ENCODE results near the gene UNC13D.
"Not testable (repeated sequence)": the region's sequence is repeated elsewhere in the genome, so short reads cannot be mapped to it uniquely, and the experiment has no call there.

The UNC13D gene

DNA sequence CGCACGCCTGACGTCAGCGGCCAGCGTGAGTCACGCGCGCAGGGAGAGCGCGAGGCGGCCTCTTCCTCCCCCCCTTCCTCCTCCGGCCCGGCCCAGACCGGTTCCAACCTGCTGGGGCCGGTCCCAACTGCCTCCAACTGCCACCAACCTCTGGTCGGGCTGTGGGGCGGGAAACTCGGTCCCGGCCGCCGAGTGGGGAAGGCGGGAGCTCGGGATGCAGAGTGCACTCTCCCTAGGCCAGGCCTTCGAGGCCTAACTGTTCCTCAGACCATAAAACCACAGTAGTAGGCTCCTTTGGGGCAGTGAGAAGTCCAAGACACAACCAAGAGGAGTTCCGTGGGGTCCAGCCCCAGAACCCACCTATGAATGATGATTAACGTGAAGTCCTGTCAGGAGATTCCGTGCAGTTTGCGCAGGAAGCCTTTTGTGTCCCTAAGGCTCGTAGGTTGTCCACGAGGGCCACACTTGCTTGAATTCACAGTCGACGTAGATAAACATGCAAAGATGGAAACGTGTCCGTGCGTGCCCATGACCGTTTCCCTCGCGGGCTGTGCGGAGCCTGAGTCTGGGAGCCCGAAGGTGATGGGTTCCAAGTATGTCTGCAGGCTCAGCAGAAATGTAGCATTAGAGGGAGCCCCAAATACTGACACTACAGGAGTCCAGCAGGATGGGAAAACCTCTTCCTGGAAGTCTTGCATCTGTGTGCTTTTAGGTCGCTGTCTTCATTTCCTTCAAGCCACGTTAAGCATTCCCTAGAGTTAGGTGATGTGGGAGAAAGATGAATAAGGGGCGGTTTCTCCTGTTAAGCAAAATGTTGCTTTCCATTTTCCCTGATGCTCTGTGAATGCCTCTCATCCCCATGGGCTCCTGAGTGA lies 59.0 kb downstream of the UNC13D start:
- peak; percentile 87 for ATAC-seq
- no peaks in the 10 kb centered on the region for H3K9me3 Mint-ChIP-seq
- peaks cover 43% of the 10 kb centered on the region for H3K4me1 Mint-ChIP-seq
- H3K27me3 Mint-ChIP-seq: no peaks in the 10 kb centered on the region
- peak in 1 of 2 donors; percentile 94 for DNase-seq
- H3K4me3 Mint-ChIP-seq: peak overlapping the region; percentile 86 to 89
- H3K27ac Mint-ChIP-seq: peak overlapping the region; percentile 100

DNA sequence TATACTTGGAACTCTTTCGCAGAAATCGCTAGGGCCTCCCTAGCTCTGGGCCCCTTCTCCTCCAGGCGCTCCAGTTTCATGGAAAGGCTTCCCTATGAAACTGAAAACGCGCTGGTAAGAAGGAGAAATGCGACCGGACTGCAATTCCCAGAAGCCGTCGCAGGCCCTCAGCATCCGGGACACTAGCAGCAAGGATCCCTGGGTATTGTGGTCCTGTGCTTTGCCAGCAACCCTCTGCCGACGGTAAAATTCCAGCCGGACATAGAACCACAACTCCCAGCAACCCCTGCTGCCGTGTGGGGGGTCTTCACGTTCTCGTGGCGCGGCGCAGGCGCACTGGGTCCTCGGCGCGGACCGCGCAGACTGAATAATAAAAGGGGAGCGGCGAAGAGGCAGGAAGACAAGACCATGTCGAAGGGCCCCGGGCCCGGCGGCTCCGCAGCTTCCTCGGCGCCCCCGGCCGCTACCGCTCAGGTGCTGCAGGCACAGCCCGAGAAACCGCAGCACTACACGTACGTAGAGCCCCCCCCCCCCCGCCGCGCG lies 59.7 kb downstream of the UNC13D start, which contains the start of gene UNK:
UNK (plus strand) TSS at position 334 of the 543 bp plus-strand sequence; CDS start at position 409, 75 bp downstream.
- peaks cover 49% of the 10 kb centered on the region for H3K4me1 Mint-ChIP-seq
- no peaks in the 10 kb centered on the region for H3K27me3 Mint-ChIP-seq
- DNase-seq (peak; percentile 95 to 97), ATAC-seq (peak; percentile 79)
- peak within 1 kb of the TSS; percentile 100 for H3K27ac Mint-ChIP-seq
- peak within 1 kb of the TSS; percentile 86 to 89 for H3K4me3 Mint-ChIP-seq
- no peaks in the 10 kb centered on the region for H3K9me3 Mint-ChIP-seq

DNA sequence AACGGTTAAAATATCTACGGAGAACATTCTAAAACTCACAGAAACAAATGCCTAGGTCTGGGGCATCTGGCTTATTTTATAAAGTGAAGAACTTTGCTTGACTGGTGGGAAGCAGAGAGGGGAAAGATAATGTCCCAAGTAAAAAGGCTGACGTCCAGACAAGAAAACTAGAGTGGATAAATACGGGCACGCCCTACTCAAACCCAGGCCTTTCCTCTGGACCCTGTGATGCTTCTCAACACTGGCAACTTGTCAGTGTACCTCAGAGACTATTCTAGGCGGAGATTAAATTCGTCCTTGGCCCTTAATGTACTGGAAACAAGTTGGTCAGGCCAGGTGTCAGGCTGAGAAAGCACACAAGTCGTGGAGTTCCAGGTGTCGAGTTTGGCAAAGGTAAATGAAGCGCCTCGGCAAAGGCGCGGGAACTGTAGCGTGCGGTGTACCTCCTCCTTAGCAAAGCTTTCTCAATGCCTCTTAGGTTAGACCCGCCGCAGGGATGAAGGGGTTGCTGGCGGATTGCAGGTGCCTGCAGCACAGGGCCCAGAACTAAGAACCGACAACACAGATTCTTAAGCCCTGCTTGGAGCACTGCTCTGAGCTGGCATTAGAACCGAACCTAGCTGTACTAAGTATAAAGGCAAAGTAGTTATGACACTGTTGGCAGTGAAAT lies 60.3 kb downstream of the UNC13D start:
- H3K4me3 Mint-ChIP-seq: peak overlapping the region; percentile 86 to 89
- H3K27me3 Mint-ChIP-seq: no peaks in the 10 kb centered on the region
- ATAC-seq (peak; percentile 5), DNase-seq (no peak)
- peaks cover 52% of the 10 kb centered on the region for H3K4me1 Mint-ChIP-seq
- H3K9me3 Mint-ChIP-seq: no peaks in the 10 kb centered on the region
- peak overlapping the region; percentile 98 to 100 for H3K27ac Mint-ChIP-seq

DNA sequence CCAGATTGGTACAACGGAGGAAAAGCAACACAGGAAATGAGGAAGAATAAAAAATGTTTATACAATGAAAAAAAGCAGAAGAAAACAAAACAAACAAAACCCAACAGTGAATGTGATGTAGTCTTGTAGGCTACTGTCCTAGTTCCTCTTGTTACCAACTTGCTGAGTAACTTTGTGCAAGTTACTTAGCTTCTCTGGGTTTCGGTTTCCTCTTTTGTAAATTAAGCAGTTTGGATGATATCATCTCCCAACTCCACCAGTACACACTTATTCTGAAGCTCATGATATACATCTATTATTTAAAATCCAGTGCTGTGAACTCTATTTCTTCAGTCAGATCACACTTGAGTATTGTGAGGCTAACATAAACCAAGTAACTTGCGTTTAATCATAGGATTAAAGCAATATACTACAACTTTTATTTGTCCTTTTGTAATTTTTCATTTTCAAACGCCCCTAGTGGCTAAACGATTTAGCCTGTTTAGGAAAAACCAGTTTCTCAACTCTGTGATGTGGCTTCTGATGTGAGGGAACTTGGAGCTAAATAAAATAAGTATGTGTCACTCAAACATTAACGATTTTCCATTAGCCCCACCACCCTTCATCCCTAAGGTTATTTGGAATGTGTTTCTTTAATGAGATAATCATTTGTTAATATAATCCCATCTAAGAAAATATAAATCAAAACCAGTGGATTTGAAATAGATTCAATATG lies 61.0 kb downstream of the UNC13D start:
- Mint-ChIP-seq H3K27me3 (no peaks in the 10 kb centered on the region), H3K27ac (peak overlapping the region; percentile 98 to 100), H3K4me3 (peak overlapping the region; percentile 86 to 89), H3K4me1 (peaks cover 59% of the 10 kb centered on the region), H3K9me3 (no peaks in the 10 kb centered on the region)
- DNase-seq (no peak), ATAC-seq (no peak)

DNA sequence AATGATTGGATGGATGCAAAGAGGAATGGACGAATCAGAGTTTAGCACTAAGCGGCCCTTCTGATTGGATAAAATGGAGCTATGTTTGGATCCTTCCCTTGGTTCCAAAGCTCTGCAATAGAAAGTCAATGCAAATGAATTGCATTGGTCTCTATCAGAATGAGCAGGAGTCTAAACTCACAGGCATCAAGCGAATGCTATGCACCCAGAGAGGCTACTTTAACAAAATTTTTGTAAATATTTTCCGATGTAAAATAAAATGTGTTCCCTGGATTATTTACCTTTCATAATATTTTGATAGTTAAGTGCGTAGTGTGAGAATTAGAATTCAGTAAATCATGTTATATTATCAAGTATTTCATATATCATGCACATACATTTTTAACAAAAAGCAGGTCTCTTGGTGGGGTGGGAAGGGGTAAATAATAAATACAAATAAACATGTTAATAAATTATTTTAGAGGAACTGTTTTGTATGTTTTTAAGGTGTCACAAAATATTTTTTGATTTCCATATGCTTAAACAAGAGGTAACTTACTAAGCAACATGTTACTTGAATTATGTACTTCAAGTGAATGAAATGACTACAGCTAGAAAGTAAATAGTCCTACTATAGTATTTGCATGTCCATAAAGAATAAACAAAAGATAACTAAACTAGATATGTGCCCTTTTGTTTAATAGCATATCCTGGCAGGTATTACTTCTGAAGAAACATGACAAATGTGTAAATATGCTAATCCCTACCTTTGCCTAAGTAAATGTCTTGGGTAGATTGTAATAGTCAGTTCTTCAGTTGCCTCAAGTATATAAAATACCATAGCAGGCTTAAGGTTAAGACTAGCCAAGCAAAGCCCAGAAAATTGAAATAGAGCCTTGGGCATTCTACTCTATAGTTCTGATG lies 64.0 kb downstream of the UNC13D start:
- Mint-ChIP-seq H3K27ac (peak overlapping the region; percentile 96 to 100), H3K27me3 (no peaks in the 10 kb centered on the region), H3K9me3 (no peaks in the 10 kb centered on the region), H3K4me1 (peaks cover 60% of the 10 kb centered on the region), H3K4me3 (peak overlapping the region; percentile 82 to 94)
- no peak for ATAC-seq
- no peak for DNase-seq

DNA sequence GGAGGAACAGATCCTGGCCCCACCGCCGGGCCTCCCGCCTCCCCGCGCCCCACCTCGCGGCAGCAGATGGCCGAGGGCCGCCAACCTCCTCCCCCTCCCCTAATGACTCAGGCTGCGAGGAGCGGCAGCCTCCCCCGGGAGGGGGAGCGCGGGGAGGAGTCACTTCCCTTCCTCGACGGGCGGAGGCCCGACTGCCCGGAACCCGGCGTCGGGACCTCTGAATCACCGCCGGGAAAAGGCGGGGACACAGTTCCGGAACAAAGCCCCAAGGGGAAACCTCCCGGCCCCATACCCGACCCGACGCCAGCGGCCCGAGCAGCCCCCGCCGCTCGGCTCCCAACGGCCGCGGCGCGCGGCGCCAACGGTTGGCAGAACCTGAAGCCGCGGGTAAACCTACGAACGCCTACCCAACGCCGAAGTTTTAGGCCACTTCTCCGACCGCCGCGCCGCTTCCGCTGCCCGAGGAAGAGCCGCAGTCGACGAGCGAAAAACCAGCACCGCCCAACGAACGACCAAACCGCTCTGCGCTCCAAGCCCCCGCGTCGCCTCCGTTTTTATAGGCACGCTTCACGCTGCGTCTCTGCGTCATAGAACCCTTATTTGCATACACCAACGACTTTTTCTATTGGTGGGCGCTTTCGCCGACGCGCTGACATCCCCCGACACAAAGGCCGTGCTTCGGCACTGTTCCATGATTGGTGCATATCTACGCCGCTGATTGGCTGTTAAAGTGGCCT lies 64.8 kb downstream of the UNC13D start:
- DNase-seq (peak; percentile 94 to 97), ATAC-seq (peak; percentile 75)
- Mint-ChIP-seq H3K27ac (peak overlapping the region; percentile 96 to 100), H3K4me1 (peaks cover 57% of the 10 kb centered on the region), H3K4me3 (peak overlapping the region; percentile 82 to 94), H3K9me3 (no peaks in the 10 kb centered on the region), H3K27me3 (no peaks in the 10 kb centered on the region)

DNA sequence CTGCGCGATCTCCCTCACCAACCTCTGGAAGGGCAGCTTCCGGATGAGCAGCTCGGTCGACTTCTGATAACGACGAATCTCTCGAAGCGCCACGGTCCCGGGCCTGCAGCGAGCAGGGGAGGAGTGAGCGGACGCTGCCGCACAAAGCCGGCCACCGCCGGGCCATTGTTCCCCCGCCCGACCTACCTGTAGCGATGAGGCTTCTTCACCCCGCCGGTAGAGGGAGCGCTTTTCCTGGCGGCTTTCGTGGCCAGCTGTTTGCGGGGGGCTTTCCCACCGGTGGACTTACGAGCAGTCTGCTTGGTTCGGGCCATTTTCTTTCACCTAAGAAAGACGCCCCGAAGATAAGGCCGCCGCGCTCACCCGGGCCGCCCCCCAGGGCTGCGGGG lies 65.3 kb downstream of the UNC13D start:
- Mint-ChIP-seq H3K27ac (peak overlapping the region; percentile 94 to 100), H3K27me3 (no peaks in the 10 kb centered on the region), H3K4me3 (peak overlapping the region; percentile 82 to 94), H3K4me1 (peaks cover 53% of the 10 kb centered on the region), H3K9me3 (no peaks in the 10 kb centered on the region)
- peak in 1 of 2 donors; percentile 75 for DNase-seq
- no peak for ATAC-seq

DNA sequence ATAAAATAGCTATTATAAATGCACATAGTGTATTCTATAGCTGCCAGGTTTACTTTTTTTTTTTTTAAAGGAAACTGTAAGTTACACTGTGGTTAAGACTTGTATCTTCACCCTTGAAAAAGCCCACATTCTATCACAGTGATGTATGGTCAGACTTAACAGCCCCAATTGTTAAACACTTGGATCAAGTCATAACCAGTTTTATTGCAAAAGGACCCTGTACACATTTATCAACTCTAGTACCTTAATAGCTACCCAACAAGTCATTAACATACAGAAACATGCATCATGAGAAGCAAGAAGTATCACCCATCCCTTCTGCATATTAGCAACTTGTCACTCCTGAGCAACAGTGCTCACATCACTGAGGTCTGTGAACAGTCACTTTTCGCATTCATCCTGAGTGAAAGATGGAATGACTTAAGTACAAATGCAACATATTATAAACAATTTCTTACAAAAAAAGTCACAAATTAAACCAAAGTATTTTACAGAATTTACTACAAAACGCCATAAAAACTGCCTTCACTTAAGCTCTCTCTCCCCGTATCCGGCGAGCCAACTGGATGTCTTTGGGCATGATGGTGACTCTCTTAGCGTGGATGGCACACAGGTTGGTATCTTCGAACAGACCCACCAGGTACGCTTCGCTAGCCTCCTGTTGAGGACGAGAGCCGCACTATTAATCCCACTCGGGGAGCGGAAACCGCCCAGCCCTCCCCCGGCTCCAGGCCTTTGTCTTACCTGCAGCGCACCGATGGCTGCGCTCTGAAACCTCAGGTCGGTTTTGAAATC lies 65.9 kb downstream of the UNC13D start:
- peak overlapping the region; percentile 94 to 100 for H3K27ac Mint-ChIP-seq
- not testable (repeated sequence) for H3K9me3 Mint-ChIP-seq, ATAC-seq, DNase-seq, H3K27me3 Mint-ChIP-seq
- H3K4me1 Mint-ChIP-seq: peaks cover 47% of the 10 kb centered on the region
- H3K4me3 Mint-ChIP-seq: peak overlapping the region; percentile 82 to 94

DNA sequence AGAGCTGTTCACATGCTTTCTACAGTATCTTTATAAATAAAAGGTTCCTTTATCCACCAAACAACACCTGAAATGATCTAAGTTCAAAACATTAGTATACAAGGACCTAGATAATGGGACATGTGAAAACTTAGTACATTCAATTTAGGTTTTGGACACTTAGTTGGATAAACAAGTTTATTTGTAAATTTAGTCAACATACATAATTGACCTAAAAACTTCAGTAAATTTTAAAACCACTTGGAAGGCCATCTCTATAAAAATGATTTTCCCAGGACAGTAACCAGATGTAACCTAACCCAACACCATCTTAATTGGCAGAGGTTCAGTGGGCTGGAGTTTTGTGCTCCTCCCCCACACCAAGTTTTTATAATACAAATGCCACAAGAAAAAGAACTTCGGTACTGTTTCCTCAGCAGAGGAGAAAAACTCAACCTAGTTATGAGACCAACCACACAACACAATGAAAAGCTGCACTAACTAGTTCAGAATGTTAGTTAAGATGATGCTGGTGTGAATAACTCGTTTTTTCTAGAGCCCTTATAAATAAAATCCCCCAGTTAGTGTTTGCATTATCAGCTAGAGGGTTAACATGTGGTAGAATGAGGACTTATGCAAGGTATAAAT lies 66.8 kb downstream of the UNC13D start:
- Mint-ChIP-seq H3K27me3 (no peaks in the 10 kb centered on the region), H3K9me3 (no peaks in the 10 kb centered on the region), H3K4me3 (peak overlapping the region; percentile 77 to 82), H3K4me1 (peaks cover 39% of the 10 kb centered on the region), H3K27ac (peak overlapping the region; percentile 76 to 94)
- no peak for DNase-seq
- ATAC-seq: no peak

Measured in stimulated activated naive CD8-positive, alpha-beta T cell treated with anti-CD3 and anti-CD28 coated beads, Interleukin-15, amount 100 ng/mL, for 72 hours (primary cell).